SK-N-SH treated with all-trans-retinoic acid at 6 μM for 48 hours (cell line): ENCODE data around the gene CERK.

Experiments used
- ATAC-seq: fragments of 200-7000 bp; cut with Tn5 transposase; 3 replicates; pipeline ENCODE4 v1.9.1; 2020; ENCODE audit warnings: mild to moderate bottlenecking, moderate library complexity
- ARNTL ChIP-seq: fragments of 450-650 bp; formaldehyde crosslinking; IDR thresholded peaks from 2 replicates; pipeline ENCODE4 v1.5.0; 2020; ENCODE audit warnings: low read depth, mild to moderate bottlenecking, moderate library complexity, borderline replicate concordance
- BACH2 ChIP-seq: fragments of 250-450 bp; sonication (Bioruptor Pico); IDR thresholded peaks from 2 replicates; pipeline ENCODE4 v1.9.0; 2021; ENCODE audit warnings: mild to moderate bottlenecking, borderline replicate concordance
- CSDC2 ChIP-seq: fragments of 250-450 bp; sonication (Bioruptor Pico); IDR thresholded peaks from 2 replicates; pipeline ENCODE4 v1.5.0; 2020; ENCODE audit warnings: mild to moderate bottlenecking, moderate library complexity
- ESRRG ChIP-seq: fragments of 250-450 bp; sonication (Bioruptor Pico); IDR thresholded peaks from 2 replicates; pipeline ENCODE4 v1.6.1; 2021; ENCODE audit warnings: mild to moderate bottlenecking
- GLIS3 ChIP-seq: fragments of 250-450 bp; sonication (Bioruptor Pico); IDR thresholded peaks from 2 replicates; pipeline ENCODE4 v1.5.0; 2020; ENCODE audit warnings: mild to moderate bottlenecking, moderate library complexity
- ISL1 ChIP-seq: fragments of 250-450 bp; sonication (Bioruptor Pico); IDR thresholded peaks from 2 replicates; pipeline ENCODE4 v2.1.2; 2022; ENCODE audit warnings: mild to moderate bottlenecking, moderate library complexity
- OSR1 ChIP-seq: fragments of 250-450 bp; sonication (Bioruptor Pico); IDR thresholded peaks from 2 replicates; pipeline ENCODE4 v1.8.0; 2022; ENCODE audit warnings: moderate library complexity, mild to moderate bottlenecking, inconsistent platforms
- RARB ChIP-seq: fragments of 250-450 bp; sonication (Bioruptor Pico); IDR thresholded peaks from 2 replicates; pipeline ENCODE4 v1.8.0; 2021; ENCODE audit warnings: mild to moderate bottlenecking, moderate library complexity
- SNAI2 ChIP-seq: fragments of 250-450 bp; sonication (Bioruptor Pico); IDR thresholded peaks from 2 replicates; pipeline ENCODE4 v1.5.0; 2020; ENCODE audit warnings: mild to moderate bottlenecking, moderate library complexity
- TCF4 ChIP-seq: fragments of 250-450 bp; sonication (Bioruptor Pico); IDR thresholded peaks from 2 replicates; pipeline ENCODE4 v1.8.0; 2021; ENCODE audit warnings: mild to moderate bottlenecking, moderate library complexity, borderline replicate concordance
- TOX ChIP-seq: fragments of 250-450 bp; sonication (Bioruptor Pico); IDR thresholded peaks from 2 replicates; pipeline ENCODE4 v1.8.0; 2021; ENCODE audit warnings: mild to moderate bottlenecking, moderate library complexity, borderline replicate concordance
- ZC3H10 ChIP-seq: fragments of 250-450 bp; sonication (Bioruptor Pico); IDR thresholded peaks from 2 replicates; pipeline ENCODE4 v1.5.1; 2021; ENCODE audit warnings: mild to moderate bottlenecking, moderate library complexity
- ZFP3 ChIP-seq: fragments of 250-450 bp; sonication (Bioruptor Pico); IDR thresholded peaks from 2 replicates; pipeline ENCODE4 v1.5.0; 2020; ENCODE audit warnings: mild to moderate bottlenecking, moderate library complexity
- ZFP30 ChIP-seq: fragments of 450-650 bp; formaldehyde crosslinking; IDR thresholded peaks from 2 replicates; pipeline ENCODE4 v1.5.0; 2022; ENCODE audit warnings: mild to moderate bottlenecking, moderate library complexity
- ZNF565 ChIP-seq: fragments of 450-650 bp; formaldehyde crosslinking; conservative IDR thresholded peaks from 2 replicates; pipeline ENCODE4 v1.5.0; 2020; ENCODE audit warnings: low read depth, mild to moderate bottlenecking, moderate library complexity
- ZNF70 ChIP-seq: fragments of 450-650 bp; formaldehyde crosslinking; IDR thresholded peaks from 2 replicates; pipeline ENCODE4 v1.5.0; 2020; ENCODE audit warnings: mild to moderate bottlenecking, moderate library complexity
- TF ChIP-seq, protein P1 (sequence below): fragments of 250-450 bp; sonication (Bioruptor Pico); IDR thresholded peaks from 2 replicates; pipeline ENCODE4 v1.8.0; 2021; ENCODE audit warnings: low read depth, mild to moderate bottlenecking, moderate library complexity, borderline replicate concordance
- TF ChIP-seq, protein P2 (sequence below): fragments of 250-450 bp; sonication (Bioruptor Pico); IDR thresholded peaks from 2 replicates; pipeline ENCODE4 v1.8.0; 2020; ENCODE audit warnings: mild to moderate bottlenecking, moderate library complexity, borderline replicate concordance
- TF ChIP-seq, protein P3 (sequence below): fragments of 250-450 bp; sonication (Bioruptor Pico); IDR thresholded peaks from 2 replicates; pipeline ENCODE4 v1.5.1; 2021; ENCODE audit warnings: mild to moderate bottlenecking, moderate library complexity
- TF ChIP-seq, protein P4 (sequence below): fragments of 250-450 bp; sonication (Bioruptor Pico); IDR thresholded peaks from 2 replicates; pipeline ENCODE4 v1.5.1; 2020; ENCODE audit warnings: low read depth, mild to moderate bottlenecking, moderate library complexity
- TF ChIP-seq, protein P5 (sequence below): fragments of 250-450 bp; sonication (Bioruptor Pico); IDR thresholded peaks from 2 replicates; pipeline ENCODE4 v1.5.0; 2020; ENCODE audit warnings: mild to moderate bottlenecking, moderate library complexity

The CERK gene

DNA sequence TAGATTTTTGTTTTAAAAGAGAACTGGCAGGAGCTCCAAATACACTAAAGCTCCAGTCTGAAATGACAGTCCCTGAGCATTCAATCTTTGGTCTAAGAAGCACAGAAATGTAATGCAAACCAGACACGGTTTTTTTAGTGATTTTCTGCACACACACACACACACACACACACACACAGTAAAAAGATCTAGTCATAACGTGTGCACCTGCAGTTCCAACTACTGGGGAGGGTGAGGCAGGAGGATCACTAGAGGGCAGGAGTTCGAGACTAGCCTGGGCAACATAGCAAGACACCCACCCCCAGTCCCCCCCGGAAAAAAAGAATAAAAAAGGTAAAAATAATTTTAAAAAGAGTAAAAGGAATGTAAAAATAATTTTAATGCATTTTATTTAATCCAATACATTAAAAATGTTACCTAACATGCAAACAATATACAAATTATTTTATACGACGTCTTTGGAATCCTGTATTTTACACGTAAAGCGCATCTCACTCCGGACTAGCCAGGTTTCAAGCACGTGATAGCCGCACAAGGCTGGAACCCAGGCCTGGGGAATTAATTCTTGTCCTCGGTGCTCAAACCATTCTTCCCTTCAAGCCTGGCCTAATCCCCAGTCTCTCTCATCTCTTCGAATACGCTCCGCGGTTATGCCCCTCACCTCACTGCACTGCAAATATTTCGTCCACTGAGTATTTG, 23.6 kb upstream of the CERK start:
- no peak for ATAC-seq
- no peak for TF ChIP-seq ZFP3
- TF ChIP-seq, protein P1, sequence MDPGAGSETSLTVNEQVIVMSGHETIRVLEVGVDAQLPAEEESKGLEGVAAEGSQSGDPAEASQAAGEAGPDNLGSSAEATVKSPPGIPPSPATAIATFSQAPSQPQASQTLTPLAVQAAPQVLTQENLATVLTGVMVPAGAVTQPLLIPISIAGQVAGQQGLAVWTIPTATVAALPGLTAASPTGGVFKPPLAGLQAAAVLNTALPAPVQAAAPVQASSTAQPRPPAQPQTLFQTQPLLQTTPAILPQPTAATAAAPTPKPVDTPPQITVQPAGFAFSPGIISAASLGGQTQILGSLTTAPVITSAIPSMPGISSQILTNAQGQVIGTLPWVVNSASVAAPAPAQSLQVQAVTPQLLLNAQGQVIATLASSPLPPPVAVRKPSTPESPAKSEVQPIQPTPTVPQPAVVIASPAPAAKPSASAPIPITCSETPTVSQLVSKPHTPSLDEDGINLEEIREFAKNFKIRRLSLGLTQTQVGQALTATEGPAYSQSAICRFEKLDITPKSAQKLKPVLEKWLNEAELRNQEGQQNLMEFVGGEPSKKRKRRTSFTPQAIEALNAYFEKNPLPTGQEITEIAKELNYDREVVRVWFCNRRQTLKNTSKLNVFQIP (CRISPR knock-in tag), result no peak
- no peak for TF ChIP-seq ESRRG
- TF ChIP-seq OSR1, result no peak
- TF ChIP-seq ZNF70, result no peak
- no peak for TF ChIP-seq ZNF565 (CRISPR knock-in tag)
- TF ChIP-seq, protein P2, sequence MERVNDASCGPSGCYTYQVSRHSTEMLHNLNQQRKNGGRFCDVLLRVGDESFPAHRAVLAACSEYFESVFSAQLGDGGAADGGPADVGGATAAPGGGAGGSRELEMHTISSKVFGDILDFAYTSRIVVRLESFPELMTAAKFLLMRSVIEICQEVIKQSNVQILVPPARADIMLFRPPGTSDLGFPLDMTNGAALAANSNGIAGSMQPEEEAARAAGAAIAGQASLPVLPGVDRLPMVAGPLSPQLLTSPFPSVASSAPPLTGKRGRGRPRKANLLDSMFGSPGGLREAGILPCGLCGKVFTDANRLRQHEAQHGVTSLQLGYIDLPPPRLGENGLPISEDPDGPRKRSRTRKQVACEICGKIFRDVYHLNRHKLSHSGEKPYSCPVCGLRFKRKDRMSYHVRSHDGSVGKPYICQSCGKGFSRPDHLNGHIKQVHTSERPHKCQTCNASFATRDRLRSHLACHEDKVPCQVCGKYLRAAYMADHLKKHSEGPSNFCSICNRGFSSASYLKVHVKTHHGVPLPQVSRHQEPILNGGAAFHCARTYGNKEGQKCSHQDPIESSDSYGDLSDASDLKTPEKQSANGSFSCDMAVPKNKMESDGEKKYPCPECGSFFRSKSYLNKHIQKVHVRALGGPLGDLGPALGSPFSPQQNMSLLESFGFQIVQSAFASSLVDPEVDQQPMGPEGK (CRISPR knock-in tag), result no peak

DNA sequence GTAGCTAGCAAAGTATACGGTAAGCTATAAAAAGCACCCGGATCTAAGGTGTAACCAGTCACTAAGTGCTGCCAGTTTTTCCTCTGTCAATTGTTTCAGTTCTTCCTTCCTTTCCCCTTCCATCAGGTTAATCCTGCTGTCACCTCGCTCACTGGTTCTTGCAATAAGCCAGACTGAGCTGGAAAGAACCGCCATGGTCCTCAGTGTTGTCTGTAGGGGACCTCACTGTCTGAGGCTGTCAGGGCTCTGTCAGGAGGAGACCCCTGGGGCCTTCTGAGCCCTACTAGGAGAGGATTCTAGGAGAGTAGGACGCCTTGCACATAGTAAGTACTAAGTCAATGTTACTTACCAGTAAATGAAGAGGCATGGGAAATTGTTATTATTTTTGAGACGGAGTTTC, 23.0 kb upstream of the CERK start:
- TF ChIP-seq GLIS3 (CRISPR knock-in tag) (no peak), ZFP30 (no peak), SNAI2 (CRISPR knock-in tag) (no peak), TOX (no peak), TCF4 (CRISPR knock-in tag) (no peak), ZC3H10 (CRISPR knock-in tag) (no peak), ESRRG (no peak), BACH2 (CRISPR knock-in tag) (no peak), ARNTL (CRISPR knock-in tag) (no peak), ISL1 (no peak)
- TF ChIP-seq, protein P3, sequence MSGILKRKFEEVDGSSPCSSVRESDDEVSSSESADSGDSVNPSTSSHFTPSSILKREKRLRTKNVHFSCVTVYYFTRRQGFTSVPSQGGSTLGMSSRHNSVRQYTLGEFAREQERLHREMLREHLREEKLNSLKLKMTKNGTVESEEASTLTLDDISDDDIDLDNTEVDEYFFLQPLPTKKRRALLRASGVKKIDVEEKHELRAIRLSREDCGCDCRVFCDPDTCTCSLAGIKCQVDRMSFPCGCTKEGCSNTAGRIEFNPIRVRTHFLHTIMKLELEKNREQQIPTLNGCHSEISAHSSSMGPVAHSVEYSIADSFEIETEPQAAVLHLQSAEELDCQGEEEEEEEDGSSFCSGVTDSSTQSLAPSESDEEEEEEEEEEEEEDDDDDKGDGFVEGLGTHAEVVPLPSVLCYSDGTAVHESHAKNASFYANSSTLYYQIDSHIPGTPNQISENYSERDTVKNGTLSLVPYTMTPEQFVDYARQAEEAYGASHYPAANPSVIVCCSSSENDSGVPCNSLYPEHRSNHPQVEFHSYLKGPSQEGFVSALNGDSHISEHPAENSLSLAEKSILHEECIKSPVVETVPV (CRISPR knock-in tag), result no peak
- no peak for ATAC-seq

DNA sequence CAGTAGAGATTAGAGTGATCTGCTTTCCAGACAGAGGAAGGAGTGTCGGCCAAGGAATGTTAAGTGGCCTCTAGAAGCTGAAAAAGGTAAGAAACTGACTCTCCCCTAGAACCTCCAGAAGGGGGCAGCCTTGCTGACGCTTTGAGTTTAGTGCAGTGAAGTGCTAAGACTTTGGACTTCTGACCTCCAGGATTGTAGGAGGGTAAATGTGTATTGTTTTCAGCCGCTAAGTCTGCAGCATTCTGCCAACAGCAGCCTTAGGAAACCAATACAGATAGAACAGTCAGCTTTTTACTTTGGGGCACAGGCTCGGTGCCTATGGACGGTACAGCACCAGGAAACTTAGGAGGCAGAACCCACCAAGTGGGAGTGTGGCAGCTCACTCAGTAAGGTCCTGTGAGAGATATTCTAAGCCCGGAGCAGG, 20.8 kb upstream of the CERK start:
- ATAC-seq, result peak; percentile 23; the same call in 2 of the 3 replicates
- peak; percentile 40; the same call in 1 of the 2 replicates for TF ChIP-seq ISL1
- TF ChIP-seq, protein P4, sequence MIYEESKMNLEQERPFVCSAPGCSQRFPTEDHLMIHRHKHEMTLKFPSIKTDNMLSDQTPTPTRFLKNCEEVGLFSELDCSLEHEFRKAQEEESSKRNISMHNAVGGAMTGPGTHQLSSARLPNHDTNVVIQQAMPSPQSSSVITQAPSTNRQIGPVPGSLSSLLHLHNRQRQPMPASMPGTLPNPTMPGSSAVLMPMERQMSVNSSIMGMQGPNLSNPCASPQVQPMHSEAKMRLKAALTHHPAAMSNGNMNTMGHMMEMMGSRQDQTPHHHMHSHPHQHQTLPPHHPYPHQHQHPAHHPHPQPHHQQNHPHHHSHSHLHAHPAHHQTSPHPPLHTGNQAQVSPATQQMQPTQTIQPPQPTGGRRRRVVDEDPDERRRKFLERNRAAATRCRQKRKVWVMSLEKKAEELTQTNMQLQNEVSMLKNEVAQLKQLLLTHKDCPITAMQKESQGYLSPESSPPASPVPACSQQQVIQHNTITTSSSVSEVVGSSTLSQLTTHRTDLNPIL, result no peak
- no peak for TF ChIP-seq RARB
- no peak for TF ChIP-seq GLIS3 (CRISPR knock-in tag)

DNA sequence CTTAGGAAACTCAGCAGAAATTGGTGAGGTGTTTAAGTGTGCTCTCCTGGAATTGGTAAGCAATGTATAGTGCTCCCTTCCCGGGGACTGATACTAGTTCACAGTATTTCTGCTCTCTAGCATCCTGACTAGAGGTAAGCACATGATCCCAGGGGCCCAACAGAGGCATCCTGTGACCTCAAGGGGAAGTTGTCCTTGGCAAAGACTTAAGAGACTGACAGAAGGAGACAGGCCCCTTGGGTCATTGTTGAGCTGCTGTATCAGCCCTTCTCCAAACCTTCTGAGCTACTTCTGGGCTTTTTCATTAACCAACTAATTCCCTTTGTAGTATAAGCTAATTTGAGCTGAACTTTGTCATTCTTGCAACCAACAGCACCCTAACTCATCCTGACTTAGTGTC, 20.1 kb upstream of the CERK start:
- ATAC-seq, result no peak
- TF ChIP-seq ZFP30 (no peak), ARNTL (CRISPR knock-in tag) (no peak), RARB (no peak), ZNF70 (no peak), ZFP3 (no peak), TCF4 (CRISPR knock-in tag) (no peak), GLIS3 (CRISPR knock-in tag) (no peak), ESRRG (no peak), TOX (no peak), CSDC2 (CRISPR knock-in tag) (no peak), ZC3H10 (CRISPR knock-in tag) (no peak), ISL1 (no peak)
- TF ChIP-seq, protein P2 (CRISPR knock-in tag), result no peak
- TF ChIP-seq, protein P1 (CRISPR knock-in tag), result no peak
- TF ChIP-seq, protein P4, result no peak
- TF ChIP-seq, protein P5, sequence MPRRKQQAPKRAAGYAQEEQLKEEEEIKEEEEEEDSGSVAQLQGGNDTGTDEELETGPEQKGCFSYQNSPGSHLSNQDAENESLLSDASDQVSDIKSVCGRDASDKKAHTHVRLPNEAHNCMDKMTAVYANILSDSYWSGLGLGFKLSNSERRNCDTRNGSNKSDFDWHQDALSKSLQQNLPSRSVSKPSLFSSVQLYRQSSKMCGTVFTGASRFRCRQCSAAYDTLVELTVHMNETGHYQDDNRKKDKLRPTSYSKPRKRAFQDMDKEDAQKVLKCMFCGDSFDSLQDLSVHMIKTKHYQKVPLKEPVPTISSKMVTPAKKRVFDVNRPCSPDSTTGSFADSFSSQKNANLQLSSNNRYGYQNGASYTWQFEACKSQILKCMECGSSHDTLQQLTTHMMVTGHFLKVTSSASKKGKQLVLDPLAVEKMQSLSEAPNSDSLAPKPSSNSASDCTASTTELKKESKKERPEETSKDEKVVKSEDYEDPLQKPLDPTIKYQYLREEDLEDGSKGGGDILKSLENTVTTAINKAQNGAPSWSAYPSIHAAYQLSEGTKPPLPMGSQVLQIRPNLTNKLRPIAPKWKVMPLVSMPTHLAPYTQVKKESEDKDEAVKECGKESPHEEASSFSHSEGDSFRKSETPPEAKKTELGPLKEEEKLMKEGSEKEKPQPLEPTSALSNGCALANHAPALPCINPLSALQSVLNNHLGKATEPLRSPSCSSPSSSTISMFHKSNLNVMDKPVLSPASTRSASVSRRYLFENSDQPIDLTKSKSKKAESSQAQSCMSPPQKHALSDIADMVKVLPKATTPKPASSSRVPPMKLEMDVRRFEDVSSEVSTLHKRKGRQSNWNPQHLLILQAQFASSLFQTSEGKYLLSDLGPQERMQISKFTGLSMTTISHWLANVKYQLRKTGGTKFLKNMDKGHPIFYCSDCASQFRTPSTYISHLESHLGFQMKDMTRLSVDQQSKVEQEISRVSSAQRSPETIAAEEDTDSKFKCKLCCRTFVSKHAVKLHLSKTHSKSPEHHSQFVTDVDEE (CRISPR knock-in tag), result no peak
